Mucosa of descending colon (tissue), 3 donors: Measurements from ENCODE around the gene RNF20. TPM values are rescaled to one million over a fixed set of nuclear protein-coding genes. Genes with fewer than 3 reads are reported as not detected.
"Not testable (repeated sequence)": the region's sequence is repeated elsewhere in the genome, so short reads cannot be mapped to it uniquely, and the experiment has no call there.

Experiments used
- ATAC-seq: fragments of 200-7000 bp; cut with Tn5 transposase; one replicate; pipeline ENCODE4 v1.9.1; 2020; ENCODE audit warnings: mild to moderate bottlenecking, moderate library complexity
- DNase-seq, 3 donors: peaks; one replicate each; pipeline ENCODE4 v3.0.0-alpha.2; 2020
- H3K36me3 ChIP-seq: fragments of 200-600 bp; one replicate; pipeline ENCODE4 v1.8.0; 2021; ENCODE audit warnings: low read depth, mild to moderate bottlenecking
- H3K4me1 ChIP-seq: fragments of 200-600 bp; one replicate; pipeline ENCODE4 v1.8.0; 2021; ENCODE audit warnings: low read depth, mild to moderate bottlenecking
- H3K4me3 ChIP-seq: fragments of 200-600 bp; one replicate; pipeline ENCODE4 v1.8.0; 2021; ENCODE audit warnings: mild to moderate bottlenecking
- H3K9me3 ChIP-seq: fragments of 200-600 bp; one replicate; pipeline ENCODE4 v1.8.0; 2021; ENCODE audit warnings: mild to moderate bottlenecking
- intact Hi-C, 2 donors: fragments of 100-400 bp; cut with DNase I in 1 of 2; cut with micrococcal nuclease in 1 of 2; formaldehyde crosslinking; loops; one replicate each; pipeline versions ENCODE4 v1.11.0 to v1.11.1; 2022; cut with DNase I, micrococcal nuclease
- total RNA-seq, 3 donors: library from RNA; stranded (reverse); fragmentation: NEBNext Ultra II Directional in 2 of 3; extraction: Animal tissue kit (Norgen Biotek cat#: 25700) in 2 of 3; gene quantifications; one replicate each; pipeline versions ENCODE4 v1.2.1 to v1.2.4, GENCODE V29; 2021 to 2023
- TF ChIP-seq, protein P1 (sequence below): fragments of 200-600 bp; IDR thresholded peaks from one replicate; pipeline ENCODE4 v1.8.0; 2022; ENCODE audit warnings: antibody characterized with exemption, mild to moderate bottlenecking
- donor health status: DM: no; HTN: no; CAD: no; lungs with moderate emphysema.
- donor health status: DM: no; HTN: no; CAD: no.
- donor health status: DM: no; HTN: yes; CAD: no.

RNF20 gene
- total RNA-seq, 3 donors from 2014 or later = 37.8 to 58.9 (median 41.7) TPM

DNA sequence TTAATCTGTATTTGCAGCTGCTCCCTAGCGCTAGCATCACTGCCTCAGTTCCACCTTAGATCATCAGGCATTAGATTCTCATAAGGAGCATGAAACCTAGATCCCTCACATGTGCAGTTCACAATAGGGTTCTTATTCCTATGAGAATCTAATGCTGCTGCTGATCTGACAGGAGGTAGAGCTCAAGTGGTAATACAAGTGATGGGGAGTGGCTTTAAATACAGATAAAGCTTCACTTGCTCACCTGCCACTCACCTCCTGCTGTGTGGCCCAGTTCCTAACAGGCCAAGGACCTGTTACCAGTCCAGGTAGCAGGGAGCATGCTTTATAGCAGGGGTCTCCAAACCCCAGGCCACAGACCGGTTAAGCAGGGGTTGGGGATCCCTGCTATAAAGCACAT lies 22.6 kb upstream of the RNF20 start:
- DNase-seq (no peak), ATAC-seq (no peak)
- Histone ChIP-seq H3K9me3 (no peaks in the 10 kb centered on the region), H3K4me3 (no peak overlapping the region), H3K36me3 (no peaks in the 10 kb centered on the region), H3K4me1 (no peaks in the 10 kb centered on the region)
- TF ChIP-seq, protein P1, sequence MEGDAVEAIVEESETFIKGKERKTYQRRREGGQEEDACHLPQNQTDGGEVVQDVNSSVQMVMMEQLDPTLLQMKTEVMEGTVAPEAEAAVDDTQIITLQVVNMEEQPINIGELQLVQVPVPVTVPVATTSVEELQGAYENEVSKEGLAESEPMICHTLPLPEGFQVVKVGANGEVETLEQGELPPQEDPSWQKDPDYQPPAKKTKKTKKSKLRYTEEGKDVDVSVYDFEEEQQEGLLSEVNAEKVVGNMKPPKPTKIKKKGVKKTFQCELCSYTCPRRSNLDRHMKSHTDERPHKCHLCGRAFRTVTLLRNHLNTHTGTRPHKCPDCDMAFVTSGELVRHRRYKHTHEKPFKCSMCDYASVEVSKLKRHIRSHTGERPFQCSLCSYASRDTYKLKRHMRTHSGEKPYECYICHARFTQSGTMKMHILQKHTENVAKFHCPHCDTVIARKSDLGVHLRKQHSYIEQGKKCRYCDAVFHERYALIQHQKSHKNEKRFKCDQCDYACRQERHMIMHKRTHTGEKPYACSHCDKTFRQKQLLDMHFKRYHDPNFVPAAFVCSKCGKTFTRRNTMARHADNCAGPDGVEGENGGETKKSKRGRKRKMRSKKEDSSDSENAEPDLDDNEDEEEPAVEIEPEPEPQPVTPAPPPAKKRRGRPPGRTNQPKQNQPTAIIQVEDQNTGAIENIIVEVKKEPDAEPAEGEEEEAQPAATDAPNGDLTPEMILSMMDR = no peak
- intact Hi-C loops = no loop called here

DNA sequence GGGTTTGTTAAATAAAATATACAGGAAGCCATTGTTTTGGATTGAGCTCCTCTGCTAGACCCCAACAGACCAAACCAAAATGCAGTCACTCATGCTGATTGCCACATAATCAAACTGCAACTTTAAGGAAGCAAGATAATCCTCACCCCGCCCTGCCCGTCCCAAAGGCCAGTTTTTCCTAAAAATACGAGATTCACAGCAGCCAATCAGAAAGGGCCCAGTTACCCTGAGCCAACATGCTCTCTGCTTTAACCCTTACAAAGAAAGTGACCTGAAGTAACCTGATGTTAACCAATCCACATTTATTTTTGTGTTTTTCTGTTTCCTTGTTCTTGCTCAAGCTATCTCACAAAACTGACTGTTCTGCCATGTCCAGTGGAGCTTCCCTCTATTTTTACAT lies 21.5 kb upstream of the RNF20 start:
- TF ChIP-seq, protein P1 = no peak
- ATAC-seq (no peak), DNase-seq (no peak)
- no peaks in the 10 kb centered on the region for H3K36me3 ChIP-seq
- no peaks in the 10 kb centered on the region for H3K9me3 ChIP-seq
- H3K4me3 ChIP-seq = no peak overlapping the region
- intact Hi-C loops = no loop called here
- no peaks in the 10 kb centered on the region for H3K4me1 ChIP-seq

GRCh38 chr9:101513351-101513750 lies 20.3 kb upstream of the RNF20 start:
- Histone ChIP-seq H3K36me3 (no peaks in the 10 kb centered on the region), H3K4me3 (no peak overlapping the region), H3K4me1 (no peaks in the 10 kb centered on the region), H3K9me3 (no peaks in the 10 kb centered on the region)
- intact Hi-C loops = no loop called here
- TF ChIP-seq, protein P1 = no peak
- ATAC-seq (no peak), DNase-seq (no peak)

- Histone ChIP-seq H3K4me3 (no peak overlapping the region), H3K36me3 (no peaks in the 10 kb centered on the region), H3K4me1 (no peaks in the 10 kb centered on the region), H3K9me3 (no peaks in the 10 kb centered on the region)
- TF ChIP-seq, protein P1 = no peak
- DNase-seq (no peak), ATAC-seq (no peak)
- intact Hi-C loops = no loop called here
Observed at GRCh38 chr9:101514071-101514470, 19.6 kb upstream of the RNF20 start.

DNA sequence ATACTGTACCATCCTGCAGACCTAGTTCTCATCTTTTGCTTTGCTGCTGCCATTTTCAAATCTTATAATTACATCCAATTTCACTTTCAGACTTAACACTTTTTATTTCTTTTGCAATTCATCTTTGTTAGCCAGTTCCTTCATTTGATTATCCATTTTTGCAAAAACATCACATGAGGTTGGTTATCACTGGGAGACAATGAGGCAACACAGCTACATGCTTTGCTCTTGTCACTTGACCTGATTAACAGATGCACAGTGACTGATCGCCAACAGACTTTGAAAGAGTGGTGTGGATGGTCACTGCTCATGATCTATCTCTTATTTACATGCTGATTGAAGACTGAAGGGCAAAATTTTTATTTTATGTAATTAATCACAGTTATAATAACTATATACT lies 17.0 kb upstream of the RNF20 start:
- Histone ChIP-seq H3K4me1 (no peaks in the 10 kb centered on the region), H3K9me3 (no peaks in the 10 kb centered on the region), H3K36me3 (no peaks in the 10 kb centered on the region), H3K4me3 (no peak overlapping the region)
- TF ChIP-seq, protein P1 = no peak
- no peak for ATAC-seq
- intact Hi-C loops = no loop called here
- no peak for DNase-seq

DNA sequence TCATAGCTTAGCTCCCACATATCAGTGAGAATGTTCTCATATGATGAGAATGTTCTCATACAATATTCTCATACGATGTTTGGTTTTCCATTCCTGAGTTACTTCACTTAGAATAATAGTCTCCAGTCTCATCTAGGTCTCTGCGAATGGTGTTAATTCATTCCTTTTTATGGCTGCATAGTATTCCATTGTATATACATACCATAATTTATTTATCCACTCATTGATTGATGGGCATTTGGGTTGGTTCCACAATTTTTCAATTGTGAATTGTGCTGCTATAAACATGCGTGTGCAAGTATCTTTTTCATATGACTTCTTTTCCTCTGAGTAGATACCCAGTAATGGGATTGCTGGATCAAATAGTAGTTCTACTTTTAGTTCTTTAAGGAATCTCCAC lies 15.2 kb upstream of the RNF20 start:
- H3K4me3 ChIP-seq, intact Hi-C loops, H3K36me3 ChIP-seq, H3K4me1 ChIP-seq, ATAC-seq, H3K9me3 ChIP-seq, DNase-seq: not testable (repeated sequence)
